IMR-90 (cell line): Measurements from ENCODE around the gene SIPA1L3. TPM values are rescaled to one million over a fixed set of nuclear protein-coding genes. Genes with fewer than 3 reads are reported as not detected.

ENCODE experiments used
- ATAC-seq: fragments of 200-7000 bp; cut with Tn5 transposase; 2 replicates; pipeline ENCODE4 v1.9.1; 2020; ENCODE audit warnings: low read depth, mild to moderate bottlenecking, moderate library complexity
- BruUV-seq: library from RNA; stranded (reverse); fragments of 400-500 nt; replicated peaks from 2 replicates; lab custom pipeline; 2021; lab: Mats Ljungman, UMichigan
- CTCF ChIA-PET: fragments of 300-600 bp; formaldehyde crosslinking; extraction: SDS; loops from one replicate; lab custom pipeline; 2021; ENCODE audit warnings: antibody characterized with exemption; lab: Yijun Ruan, JAX
- POLR2A ChIA-PET: fragments of 300-600 bp; sonication (Branson Sonifier 250); formaldehyde crosslinking; loops from one replicate; lab custom pipeline; 2022; ENCODE audit warnings: antibody characterized with exemption; ENCODE audit not compliant: unreplicated experiment; lab: Charles Lee
- DNase-seq: peaks from one replicate; pipeline ENCODE4 v3.0.0; 2013
- H2AFZ ChIP-seq: replicated peaks from 2 replicates; pipeline ENCODE3; 2013; ENCODE audit warnings: low read length, mild to moderate bottlenecking; ENCODE audit not compliant: poor library complexity
- H2AK5ac ChIP-seq: 2 replicates; pipeline ENCODE4 v1.6.1; 2013; ENCODE audit warnings: low read depth, low read length, inconsistent platforms
- H2AK9ac ChIP-seq: replicated peaks from 2 replicates; pipeline ENCODE3; 2013; ENCODE audit warnings: mild to moderate bottlenecking, low read depth, low read length, moderate library complexity; ENCODE audit not compliant: poor library complexity
- H2BK120ac ChIP-seq: 2 replicates; pipeline ENCODE4 v1.6.1; 2013; ENCODE audit warnings: low read depth, low read length, inconsistent platforms
- H2BK15ac ChIP-seq: 3 replicates; pipeline ENCODE4 v1.6.1; 2013; ENCODE audit warnings: low read depth, low read length, inconsistent platforms
- H2BK20ac ChIP-seq: 2 replicates; pipeline ENCODE4 v1.6.1; 2013; ENCODE audit warnings: low read depth, mild to moderate bottlenecking, inconsistent platforms, low read length, moderate library complexity
- H2BK5ac ChIP-seq: 2 replicates; pipeline ENCODE4 v1.6.1; 2013; ENCODE audit warnings: mild to moderate bottlenecking, low read depth, low read length, inconsistent platforms; ENCODE audit not compliant: poor library complexity, severe bottlenecking
- H3K14ac ChIP-seq: replicated peaks from 2 replicates; pipeline ENCODE4 v1.6.1; 2013; ENCODE audit warnings: low read depth, low read length, inconsistent platforms
- H3K18ac ChIP-seq: 2 replicates; pipeline ENCODE4 v1.6.1; 2013; ENCODE audit warnings: low read depth, low read length, control low read depth
- H3K23ac ChIP-seq: 2 replicates; pipeline ENCODE4 v1.6.1; 2013; ENCODE audit warnings: low read depth, low read length, inconsistent platforms
- H3K27ac ChIP-seq: 2 replicates; pipeline ENCODE4 v1.5.1; 2013; ENCODE audit warnings: mild to moderate bottlenecking, control low read depth, low read length; ENCODE audit not compliant: insufficient read depth
- H3K27me3 ChIP-seq: 2 replicates; pipeline ENCODE4 v1.6.1; 2013; ENCODE audit warnings: low read length; ENCODE audit not compliant: control insufficient read depth, insufficient read depth
- H3K36me3 ChIP-seq: 2 replicates; pipeline ENCODE4 v1.6.1; 2013; ENCODE audit warnings: low read length, mixed read lengths; ENCODE audit not compliant: control insufficient read depth, insufficient read depth
- H3K4ac ChIP-seq: 2 replicates; pipeline ENCODE4 v1.6.1; 2013; ENCODE audit warnings: low read depth, low read length, inconsistent platforms
- H3K4me1 ChIP-seq: 2 replicates; pipeline ENCODE4 v1.6.1; 2013; ENCODE audit warnings: low read length, mixed read lengths; ENCODE audit not compliant: control insufficient read depth, insufficient read depth
- H3K4me2 ChIP-seq: 2 replicates; pipeline ENCODE4 v1.6.1; 2013; ENCODE audit warnings: low read depth, mild to moderate bottlenecking, control low read depth, low read length, moderate library complexity
- H3K4me3 ChIP-seq: 2 replicates; pipeline ENCODE4 v1.5.1; 2013; ENCODE audit warnings: low read depth, mild to moderate bottlenecking, control low read depth, low read length, moderate library complexity; ENCODE audit not compliant: insufficient read depth
- H3K56ac ChIP-seq: 2 replicates; pipeline ENCODE4 v1.6.1; 2013; ENCODE audit warnings: low read length, inconsistent platforms; ENCODE audit not compliant: insufficient read depth; ENCODE audit errors: extremely low read depth
- H3K79me1 ChIP-seq, 2 experiments: 2 replicates each; pipeline ENCODE4 v1.6.1; 2013; ENCODE audit warnings: low read length in 2 of 2, inconsistent platforms in 1 of 2, low read depth in 1 of 2
- H3K9ac ChIP-seq: 2 replicates; pipeline ENCODE4 v1.6.1; 2013; ENCODE audit warnings: low read depth, low read length, control low read depth
- H3K9me1 ChIP-seq: 2 replicates; pipeline ENCODE4 v1.6.1; 2013; ENCODE audit warnings: low read length, inconsistent platforms; ENCODE audit not compliant: insufficient read depth
- H3K9me3 ChIP-seq: 2 replicates; pipeline ENCODE4 v1.6.1; 2013; ENCODE audit warnings: low read length; ENCODE audit not compliant: control insufficient read depth, insufficient read depth
- H4K20me1 ChIP-seq: 2 replicates; pipeline ENCODE4 v1.6.1; 2013; ENCODE audit warnings: low read length, inconsistent platforms; ENCODE audit not compliant: insufficient read depth
- H4K5ac ChIP-seq: 2 replicates; pipeline ENCODE4 v1.6.1; 2013; ENCODE audit warnings: mild to moderate bottlenecking, low read depth, low read length, control low read depth
- H4K8ac ChIP-seq, 2 experiments: 2 replicates each; pipeline ENCODE4 v1.6.1; 2013; ENCODE audit warnings: low read depth in 2 of 2, low read length in 2 of 2, control low read depth in 1 of 2, inconsistent platforms in 1 of 2
- H4K91ac ChIP-seq: 2 replicates; pipeline ENCODE4 v1.6.1; 2013; ENCODE audit warnings: low read depth, low read length, inconsistent platforms; ENCODE audit not compliant: insufficient read depth
- BHLHE40 ChIP-seq: fragments of 150-350 bp; IDR thresholded peaks from 2 replicates; pipeline ENCODE4 v1.6.1; 2016; ENCODE audit warnings: mild to moderate bottlenecking, low read depth, low read length
- CEBPB ChIP-seq: IDR thresholded peaks from 2 replicates; pipeline ENCODE4 v1.6.1; 2012; ENCODE audit warnings: low read depth, low read length, improper control_type of control experiment
- CHD1 ChIP-seq: IDR thresholded peaks from 2 replicates; pipeline ENCODE4 v1.6.1; 2012; ENCODE audit warnings: low read depth, low read length, improper control_type of control experiment
- FOS ChIP-seq: fragments of 150-350 bp; IDR thresholded peaks from 2 replicates; pipeline ENCODE4 v1.6.1; 2016; ENCODE audit warnings: low read depth, low read length
- MAFK ChIP-seq: IDR thresholded peaks from 2 replicates; pipeline ENCODE4 v1.6.1; 2012; ENCODE audit warnings: low read depth, low read length, improper control_type of control experiment
- MAZ ChIP-seq: IDR thresholded peaks from 2 replicates; pipeline ENCODE4 v1.6.1; 2012; ENCODE audit warnings: low read depth, mild to moderate bottlenecking, low read length, improper control_type of control experiment, moderate library complexity, borderline replicate concordance
- MXI1 ChIP-seq: IDR thresholded peaks from 2 replicates; pipeline ENCODE4 v1.6.1; 2012; ENCODE audit warnings: low read depth, mild to moderate bottlenecking, low read length, moderate library complexity, borderline replicate concordance
- NFE2L2 ChIP-seq: fragments of 150-350 bp; IDR thresholded peaks from 2 replicates; pipeline ENCODE4 v1.6.1; 2016; ENCODE audit warnings: low read depth, mild to moderate bottlenecking, low read length
- POLR2A ChIP-seq: IDR thresholded peaks from 2 replicates; pipeline ENCODE4 v1.6.1; 2012; ENCODE audit warnings: mild to moderate bottlenecking, low read depth, low read length
- RAD21 ChIP-seq: IDR thresholded peaks from 2 replicates; pipeline ENCODE4 v1.6.1; 2012; ENCODE audit warnings: low read length, improper control_type of control experiment
- RCOR1 ChIP-seq: IDR thresholded peaks from 2 replicates; pipeline ENCODE4 v1.6.1; 2012; ENCODE audit warnings: mild to moderate bottlenecking, low read length, improper control_type of control experiment; ENCODE audit not compliant: insufficient replicate concordance
- RFX5 ChIP-seq: IDR thresholded peaks from 2 replicates; pipeline ENCODE4 v1.8.0; 2012; ENCODE audit warnings: low read depth, mild to moderate bottlenecking, low read length, moderate library complexity
- SMC3 ChIP-seq: fragments of 150-350 bp; IDR thresholded peaks from 2 replicates; pipeline ENCODE4 v1.6.1; 2016; ENCODE audit warnings: low read depth, mild to moderate bottlenecking, antibody characterized with exemption, low read length, moderate library complexity
- WGBS, 2 experiments: methylation state at CpG; one replicate each; pipeline versions ENCODE4 v1.1.5 to v1.1.7; 2013; ENCODE audit warnings: missing lambda C conversion rate in 2 of 2; ENCODE audit not compliant: insufficient read length in 1 of 2; ENCODE audit errors: extremely low coverage in 2 of 2; 5-methylcytosine and 5-hydroxymethylcytosine counted together
- dilution Hi-C: fragments of 300-500 bp; cut with HindIII; formaldehyde crosslinking; loops from one replicate; pipeline ENCODE4 v1.14.3; 2018; ENCODE audit warnings: low sequenced_read_pairs; ENCODE audit not compliant: unreplicated experiment
- in situ Hi-C: fragments of 300-500 bp; cut with MboI; formaldehyde crosslinking; loops from 3 replicates; pipeline ENCODE4 v1.14.3; 2019; ENCODE audit warnings: low sequenced_read_pairs, inconsistent platforms, mixed read lengths
- intact Hi-C: fragments of 100-400 bp; cut with micrococcal nuclease; formaldehyde crosslinking; loops from 2 replicates; pipeline ENCODE4 v1.10.0; 2022
- polyA plus RNA-seq, 3 experiments: library from polyadenylated mRNA; depleted of rRNA; stranded (reverse); fragments of >200 nt; gene quantifications; 2 replicates each; pipeline ENCODE4 v1.2.3, GENCODE V29; 2012; ENCODE audit warnings: low replicate concordance in 1 of 3
- total RNA-seq: library from RNA; depleted of rRNA; stranded (reverse); fragments of >200 nt; gene quantifications from 2 replicates; pipeline ENCODE4 v1.2.3, GENCODE V29; 2012
- TF ChIP-seq, protein P1 (sequence below): conservative IDR thresholded peaks from 2 replicates; pipeline ENCODE4 v1.5.1; 2012; ENCODE audit warnings: mild to moderate bottlenecking, low read depth, low read length, improper control_type of control experiment
- TF ChIP-seq, protein P2 (sequence below): fragments of 150-350 bp; IDR thresholded peaks from 2 replicates; pipeline ENCODE4 v1.6.1; 2016; ENCODE audit warnings: low read depth, mild to moderate bottlenecking, low read length, moderate library complexity, borderline replicate concordance
- TF ChIP-seq, protein P3 (sequence below): fragments of 150-350 bp; IDR thresholded peaks from 2 replicates; pipeline ENCODE4 v1.6.1; 2017; ENCODE audit warnings: mild to moderate bottlenecking, antibody characterized with exemption, low read length, low read depth

SIPA1L3 gene
- total and polyA plus RNA-seq, 2 of the 4 experiments (the other 2 are of a cell fraction) = 4.1 to 9.4 TPM

DNA sequence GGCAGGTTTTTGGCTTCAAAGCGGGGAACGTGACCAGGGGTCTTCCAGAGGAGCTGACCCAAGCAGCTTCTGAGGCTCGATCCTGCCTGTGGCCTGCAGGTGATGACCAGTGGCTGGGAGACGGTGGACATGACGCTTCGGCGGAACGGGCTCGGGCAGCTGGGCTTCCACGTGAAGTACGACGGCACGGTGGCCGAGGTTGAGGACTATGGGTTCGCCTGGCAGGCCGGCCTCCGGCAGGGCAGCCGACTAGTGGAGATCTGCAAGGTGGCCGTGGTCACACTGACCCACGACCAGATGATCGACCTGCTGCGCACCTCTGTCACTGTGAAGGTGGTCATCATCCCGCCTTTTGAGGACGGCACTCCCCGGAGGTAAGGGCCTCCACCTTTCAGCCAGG lies 223.4 kb downstream of the SIPA1L3 start:
- Histone ChIP-seq H3K27me3 (no peaks in the 10 kb centered on the region), H3K27ac (no peak overlapping the region), H3K14ac (no peak overlapping the region), H3K4me2 (no peak overlapping the region), H4K5ac (no peak overlapping the region), H3K4ac (no peak overlapping the region), H3K56ac (no peak overlapping the region), H4K8ac (no peak overlapping the region), H3K36me3 (peaks cover 4% of the 10 kb centered on the region; the same call in 1 of the 2 replicates), H3K18ac (no peak overlapping the region), H3K9me3 (no peaks in the 10 kb centered on the region), H2BK20ac (no peak overlapping the region), H3K4me3 (no peak overlapping the region), H2BK5ac (no peak overlapping the region), H2BK120ac (no peak overlapping the region), H2BK15ac (no peak overlapping the region), H3K79me1 (peaks cover 0 to 34% of the 10 kb centered on the region in 2 experiments; a peak in 3 of 4 replicates), H3K23ac (no peak overlapping the region), H2AK5ac (no peak overlapping the region), H3K9ac (no peak overlapping the region), H4K20me1 (no peaks in the 10 kb centered on the region), H2AK9ac (peak overlapping the region; percentile 42), H3K4me1 (no peaks in the 10 kb centered on the region; the same call in 1 of the 2 replicates), H4K91ac (no peak overlapping the region), H3K9me1 (peaks cover 6% of the 10 kb centered on the region; the same call in 1 of the 2 replicates), H2AFZ (no peak overlapping the region)
- no peak for DNase-seq
- POLR2A ChIA-PET = no interaction called here
- ATAC-seq = no peak
- BruUV-seq = no TSS peak
- in situ Hi-C loops = no loop called here
- TF ChIP-seq RAD21 = no peak
- no peak for TF ChIP-seq CHD1
- TF ChIP-seq RFX5 = no peak
- TF ChIP-seq, protein P1, sequence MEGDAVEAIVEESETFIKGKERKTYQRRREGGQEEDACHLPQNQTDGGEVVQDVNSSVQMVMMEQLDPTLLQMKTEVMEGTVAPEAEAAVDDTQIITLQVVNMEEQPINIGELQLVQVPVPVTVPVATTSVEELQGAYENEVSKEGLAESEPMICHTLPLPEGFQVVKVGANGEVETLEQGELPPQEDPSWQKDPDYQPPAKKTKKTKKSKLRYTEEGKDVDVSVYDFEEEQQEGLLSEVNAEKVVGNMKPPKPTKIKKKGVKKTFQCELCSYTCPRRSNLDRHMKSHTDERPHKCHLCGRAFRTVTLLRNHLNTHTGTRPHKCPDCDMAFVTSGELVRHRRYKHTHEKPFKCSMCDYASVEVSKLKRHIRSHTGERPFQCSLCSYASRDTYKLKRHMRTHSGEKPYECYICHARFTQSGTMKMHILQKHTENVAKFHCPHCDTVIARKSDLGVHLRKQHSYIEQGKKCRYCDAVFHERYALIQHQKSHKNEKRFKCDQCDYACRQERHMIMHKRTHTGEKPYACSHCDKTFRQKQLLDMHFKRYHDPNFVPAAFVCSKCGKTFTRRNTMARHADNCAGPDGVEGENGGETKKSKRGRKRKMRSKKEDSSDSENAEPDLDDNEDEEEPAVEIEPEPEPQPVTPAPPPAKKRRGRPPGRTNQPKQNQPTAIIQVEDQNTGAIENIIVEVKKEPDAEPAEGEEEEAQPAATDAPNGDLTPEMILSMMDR = no peak
- TF ChIP-seq FOS = no peak
- no peak for TF ChIP-seq RCOR1
- TF ChIP-seq BHLHE40 = no peak
- no peak for TF ChIP-seq MAZ
- no peak for TF ChIP-seq POLR2A
- TF ChIP-seq, protein P2, sequence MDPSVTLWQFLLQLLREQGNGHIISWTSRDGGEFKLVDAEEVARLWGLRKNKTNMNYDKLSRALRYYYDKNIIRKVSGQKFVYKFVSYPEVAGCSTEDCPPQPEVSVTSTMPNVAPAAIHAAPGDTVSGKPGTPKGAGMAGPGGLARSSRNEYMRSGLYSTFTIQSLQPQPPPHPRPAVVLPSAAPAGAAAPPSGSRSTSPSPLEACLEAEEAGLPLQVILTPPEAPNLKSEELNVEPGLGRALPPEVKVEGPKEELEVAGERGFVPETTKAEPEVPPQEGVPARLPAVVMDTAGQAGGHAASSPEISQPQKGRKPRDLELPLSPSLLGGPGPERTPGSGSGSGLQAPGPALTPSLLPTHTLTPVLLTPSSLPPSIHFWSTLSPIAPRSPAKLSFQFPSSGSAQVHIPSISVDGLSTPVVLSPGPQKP = no peak
- no peak for TF ChIP-seq SMC3
- TF ChIP-seq, protein P3, sequence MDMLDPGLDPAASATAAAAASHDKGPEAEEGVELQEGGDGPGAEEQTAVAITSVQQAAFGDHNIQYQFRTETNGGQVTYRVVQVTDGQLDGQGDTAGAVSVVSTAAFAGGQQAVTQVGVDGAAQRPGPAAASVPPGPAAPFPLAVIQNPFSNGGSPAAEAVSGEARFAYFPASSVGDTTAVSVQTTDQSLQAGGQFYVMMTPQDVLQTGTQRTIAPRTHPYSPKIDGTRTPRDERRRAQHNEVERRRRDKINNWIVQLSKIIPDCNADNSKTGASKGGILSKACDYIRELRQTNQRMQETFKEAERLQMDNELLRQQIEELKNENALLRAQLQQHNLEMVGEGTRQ = no peak
- TF ChIP-seq CEBPB = no peak
- no peak for TF ChIP-seq NFE2L2
- TF ChIP-seq MAFK = no peak
- TF ChIP-seq MXI1 = no peak
- dilution Hi-C loops = no loop called here
- intact Hi-C loops = no loop called here
- CTCF ChIA-PET = no interaction called here
- WGBS, 2 experiments = 93% methylated on average over 16 of the region's 25 CpGs; no CpG with 5 or more reads in 1 of the 2 experiments
